ENCODE measurements around the gene FADS6. TPM values are rescaled to one million over a fixed set of nuclear protein-coding genes. Genes with fewer than 3 reads are reported as not detected.

FADS6 gene
- polyA plus RNA-seq, 1 donor (not counting 4 experiments of a cell fraction or from before 2014, with no cell fraction given): 0.07 TPM

- Histone ChIP-seq H3K36me3 (ENCODE audit: control insufficient read depth in 2 of 2, extremely low read depth in 1 of 2, insufficient read depth in 2 of 2, low read length in 2 of 2) (no peaks in the 10 kb centered on the region), H3K4me2 (ENCODE audit: control insufficient read depth, extremely low read depth, insufficient read depth, low read depth, low read length) (no peak overlapping the region), H3K4me3 (ENCODE audit: control insufficient read depth in 2 of 3, extremely low read depth in 1 of 3, insufficient read depth in 2 of 3, low read depth in 1 of 3, low read length in 3 of 3) (no peak overlapping the region), H3K4me1 (ENCODE audit: control insufficient read depth, extremely low read depth, insufficient read depth, low read length) (no peaks in the 10 kb centered on the region), H3K79me2 (ENCODE audit: control insufficient read depth, insufficient read depth, low read length) (no peaks in the 10 kb centered on the region), H4K20me1 (ENCODE audit: control insufficient read depth, extremely low read depth, insufficient read depth, low read length) (no peaks in the 10 kb centered on the region), H3K27me3 (ENCODE audit: control insufficient read depth, extremely low read depth, insufficient read depth, low read length) (peaks cover 36% of the 10 kb centered on the region), H3K27ac (ENCODE audit: control insufficient read depth, insufficient read depth, low read length) (no peak overlapping the region), H3K9ac (ENCODE audit: control insufficient read depth, extremely low read depth, insufficient read depth, low read length) (no peak overlapping the region), H3K9me1 (ENCODE audit: control insufficient read depth, extremely low read depth, insufficient read depth, low read length) (no peaks in the 10 kb centered on the region), H2AFZ (ENCODE audit: control insufficient read depth, low read length) (no peak overlapping the region), H3K9me3 (ENCODE audit: control insufficient read depth, low read depth, low read length) (no peaks in the 10 kb centered on the region)
- dilution Hi-C loops (cut with MboI; ENCODE audit: extremely low pct_ligation_motif_present, low sequenced_read_pairs): no loop called here
- FAIRE-seq (no peak), DNase-seq (ENCODE audit: low read depth, low spot score) (no peak)
- TF ChIP-seq CTCF (optimal IDR thresholded peaks at IDR 0.05 in 1 of 3, IDR thresholded peaks at IDR 0.05 in 1 of 3, conservative IDR thresholded peaks at IDR 0.05 in 1 of 3; ENCODE audit: extremely low read depth in 1 of 3, insufficient read depth in 2 of 3, low read length in 3 of 3): no peak
- TF ChIP-seq EZH2 (IDR thresholded peaks at IDR 0.05; ENCODE audit: low read length): no peak
Observed at GRCh38 chr17:74890554-74890953, 2.9 kb downstream of the FADS6 start.

DNA sequence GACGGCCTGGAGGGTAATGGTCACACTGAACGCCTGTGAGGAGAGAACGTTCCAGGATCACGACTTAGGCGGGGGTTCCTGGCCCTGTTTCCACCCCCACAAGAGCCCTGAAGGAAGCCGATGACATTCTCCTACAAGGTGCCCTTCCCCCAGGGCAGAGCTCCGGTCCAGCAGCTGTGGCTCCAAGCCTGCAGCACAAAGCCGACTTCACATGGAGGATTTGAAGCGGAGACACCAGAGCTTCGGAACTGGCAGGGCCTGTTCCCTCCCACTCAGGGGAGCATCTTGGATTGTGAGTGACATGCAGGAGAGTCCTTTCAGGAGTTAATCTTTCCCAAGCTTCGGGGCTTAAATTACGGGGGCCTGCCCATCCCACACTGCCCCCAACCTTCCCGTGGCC lies 5.0 kb downstream of the FADS6 start:
- Histone ChIP-seq H4K20me1 (ENCODE audit: control insufficient read depth, extremely low read depth, insufficient read depth, low read length) (no peaks in the 10 kb centered on the region), H2AFZ (ENCODE audit: control insufficient read depth, low read length) (no peak overlapping the region), H3K4me1 (ENCODE audit: control insufficient read depth, extremely low read depth, insufficient read depth, low read length) (no peaks in the 10 kb centered on the region), H3K9ac (ENCODE audit: control insufficient read depth, extremely low read depth, insufficient read depth, low read length) (no peak overlapping the region), H3K27me3 (ENCODE audit: control insufficient read depth, extremely low read depth, insufficient read depth, low read length) (peaks cover 19% of the 10 kb centered on the region), H3K36me3 (ENCODE audit: control insufficient read depth in 2 of 2, extremely low read depth in 1 of 2, insufficient read depth in 2 of 2, low read length in 2 of 2) (no peaks in the 10 kb centered on the region), H3K79me2 (ENCODE audit: control insufficient read depth, insufficient read depth, low read length) (no peaks in the 10 kb centered on the region), H3K4me3 (ENCODE audit: control insufficient read depth in 2 of 3, extremely low read depth in 1 of 3, insufficient read depth in 2 of 3, low read depth in 1 of 3, low read length in 3 of 3) (no peak overlapping the region), H3K9me3 (ENCODE audit: control insufficient read depth, low read depth, low read length) (no peaks in the 10 kb centered on the region), H3K27ac (ENCODE audit: control insufficient read depth, insufficient read depth, low read length) (no peak overlapping the region), H3K4me2 (ENCODE audit: control insufficient read depth, extremely low read depth, insufficient read depth, low read depth, low read length) (no peak overlapping the region), H3K9me1 (ENCODE audit: control insufficient read depth, extremely low read depth, insufficient read depth, low read length) (no peaks in the 10 kb centered on the region)
- no peak for FAIRE-seq
- no peak for DNase-seq (ENCODE audit: low read depth, low spot score)
- TF ChIP-seq CTCF (optimal IDR thresholded peaks at IDR 0.05 in 1 of 3, IDR thresholded peaks at IDR 0.05 in 1 of 3, conservative IDR thresholded peaks at IDR 0.05 in 1 of 3; ENCODE audit: extremely low read depth in 1 of 3, insufficient read depth in 2 of 3, low read length in 3 of 3): no peak
- no peak for TF ChIP-seq EZH2 (IDR thresholded peaks at IDR 0.05; ENCODE audit: low read length)
- dilution Hi-C loops (cut with MboI; ENCODE audit: extremely low pct_ligation_motif_present, low sequenced_read_pairs): no loop called here

All from keratinocyte (primary cell).